HEK293 (cell line): ENCODE measurements around the gene MTMR2.

Source experiments
- ATF2 ChIP-seq: fragments of 450-650 bp; formaldehyde crosslinking; IDR thresholded peaks from 2 replicates; pipeline ENCODE4 v1.5.1; 2016; ENCODE audit warnings: missing biosample characterization, missing genetic modification characterization, low read depth
- CTCF ChIP-seq: fragments of 450-650 bp; formaldehyde crosslinking; IDR thresholded peaks from 2 replicates; pipeline ENCODE4 v1.5.1; 2016; ENCODE audit warnings: missing biosample characterization, missing genetic modification characterization
- REST ChIP-seq: fragments of 450-650 bp; formaldehyde crosslinking; IDR thresholded peaks from 2 replicates; pipeline ENCODE4 v1.5.1; 2016; ENCODE audit warnings: missing biosample characterization, missing genetic modification characterization
- YY1 ChIP-seq: fragments of 450-650 bp; formaldehyde crosslinking; IDR thresholded peaks from 2 replicates; pipeline ENCODE4 v1.5.1; 2018; ENCODE audit warnings: missing biosample characterization, missing genetic modification characterization
- ZNF140 ChIP-seq: fragments of 450-650 bp; formaldehyde crosslinking; IDR thresholded peaks from 2 replicates; pipeline ENCODE4 v1.5.1; 2016; ENCODE audit warnings: missing biosample characterization, missing genetic modification characterization
- ZNF24 ChIP-seq: fragments of 450-650 bp; formaldehyde crosslinking; IDR thresholded peaks from 2 replicates; pipeline ENCODE4 v1.5.1; 2016; ENCODE audit warnings: missing biosample characterization, missing genetic modification characterization
- ZNF335 ChIP-seq: fragments of 450-650 bp; formaldehyde crosslinking; conservative IDR thresholded peaks from 2 replicates; pipeline ENCODE4 v1.5.1; 2016; ENCODE audit warnings: missing biosample characterization, missing genetic modification characterization
- ZNF362 ChIP-seq: fragments of 450-650 bp; formaldehyde crosslinking; IDR thresholded peaks from 2 replicates; pipeline ENCODE4 v1.5.1; 2016; ENCODE audit warnings: missing biosample characterization, missing genetic modification characterization
- ZNF747 ChIP-seq: fragments of 450-650 bp; formaldehyde crosslinking; IDR thresholded peaks from 2 replicates; pipeline ENCODE4 v1.5.1; 2016; ENCODE audit warnings: missing biosample characterization, missing genetic modification characterization
- ZNF768 ChIP-seq: fragments of 450-650 bp; formaldehyde crosslinking; IDR thresholded peaks from 2 replicates; pipeline ENCODE4 v1.5.1; 2018; ENCODE audit warnings: missing biosample characterization, mild to moderate bottlenecking, missing genetic modification characterization
- ZNF785 ChIP-seq: fragments of 450-650 bp; formaldehyde crosslinking; IDR thresholded peaks from 2 replicates; pipeline ENCODE4 v1.5.1; 2016; ENCODE audit warnings: missing biosample characterization, missing genetic modification characterization
- ZNF830 ChIP-seq: fragments of 450-650 bp; IDR thresholded peaks from 2 replicates; pipeline ENCODE4 v1.5.0; 2018; ENCODE audit warnings: missing biosample characterization, missing genetic modification characterization, low read depth, mild to moderate bottlenecking, moderate library complexity

- TF ChIP-seq CTCF (no peak), ZNF24 (no peak), ZNF830 (tag by site-specific recombination) (no peak), ZNF747 (tag by site-specific recombination) (no peak), ZNF335 (tag by site-specific recombination) (no peak), ATF2 (tag by site-specific recombination) (no peak), ZNF768 (tag by site-specific recombination) (no peak), YY1 (tag by site-specific recombination) (no peak), ZNF140 (tag by site-specific recombination) (no peak), REST (tag by site-specific recombination) (no peak), ZNF785 (tag by site-specific recombination) (no peak), ZNF362 (tag by site-specific recombination) (no peak)
Observed at GRCh38 chr11:95891423-95892170, 32.3 kb downstream of the MTMR2 start.
